ENCODE results near the gene CTPS1.

The CTPS1 gene

GRCh38 chr1:41037116-41037903 lies 57.8 kb downstream of the CTPS1 start:
- TF ChIP-seq TOX (CRISPR knock-in tag; IDR thresholded peaks at IDR 0.05; ENCODE audit: borderline replicate concordance) (no peak), ZFP30 (CRISPR knock-in tag; IDR thresholded peaks at IDR 0.05) (no peak), PPARA (CRISPR knock-in tag; IDR thresholded peaks at IDR 0.05; ENCODE audit: borderline replicate concordance) (no peak), ZNF70 (CRISPR knock-in tag; IDR thresholded peaks at IDR 0.05) (no peak), BACH2 (CRISPR knock-in tag; IDR thresholded peaks at IDR 0.05; ENCODE audit: borderline replicate concordance) (no peak), CSDC2 (CRISPR knock-in tag; IDR thresholded peaks at IDR 0.05) (no peak), SNAI2 (CRISPR knock-in tag; IDR thresholded peaks at IDR 0.05) (no peak), PATZ1 (CRISPR knock-in tag; IDR thresholded peaks at IDR 0.05; ENCODE audit: borderline replicate concordance) (no peak)
- TF ChIP-seq, protein P1, sequence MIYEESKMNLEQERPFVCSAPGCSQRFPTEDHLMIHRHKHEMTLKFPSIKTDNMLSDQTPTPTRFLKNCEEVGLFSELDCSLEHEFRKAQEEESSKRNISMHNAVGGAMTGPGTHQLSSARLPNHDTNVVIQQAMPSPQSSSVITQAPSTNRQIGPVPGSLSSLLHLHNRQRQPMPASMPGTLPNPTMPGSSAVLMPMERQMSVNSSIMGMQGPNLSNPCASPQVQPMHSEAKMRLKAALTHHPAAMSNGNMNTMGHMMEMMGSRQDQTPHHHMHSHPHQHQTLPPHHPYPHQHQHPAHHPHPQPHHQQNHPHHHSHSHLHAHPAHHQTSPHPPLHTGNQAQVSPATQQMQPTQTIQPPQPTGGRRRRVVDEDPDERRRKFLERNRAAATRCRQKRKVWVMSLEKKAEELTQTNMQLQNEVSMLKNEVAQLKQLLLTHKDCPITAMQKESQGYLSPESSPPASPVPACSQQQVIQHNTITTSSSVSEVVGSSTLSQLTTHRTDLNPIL (CRISPR knock-in tag; IDR thresholded peaks at IDR 0.05; ENCODE audit: low read depth) = no peak
- TF ChIP-seq, protein P2, sequence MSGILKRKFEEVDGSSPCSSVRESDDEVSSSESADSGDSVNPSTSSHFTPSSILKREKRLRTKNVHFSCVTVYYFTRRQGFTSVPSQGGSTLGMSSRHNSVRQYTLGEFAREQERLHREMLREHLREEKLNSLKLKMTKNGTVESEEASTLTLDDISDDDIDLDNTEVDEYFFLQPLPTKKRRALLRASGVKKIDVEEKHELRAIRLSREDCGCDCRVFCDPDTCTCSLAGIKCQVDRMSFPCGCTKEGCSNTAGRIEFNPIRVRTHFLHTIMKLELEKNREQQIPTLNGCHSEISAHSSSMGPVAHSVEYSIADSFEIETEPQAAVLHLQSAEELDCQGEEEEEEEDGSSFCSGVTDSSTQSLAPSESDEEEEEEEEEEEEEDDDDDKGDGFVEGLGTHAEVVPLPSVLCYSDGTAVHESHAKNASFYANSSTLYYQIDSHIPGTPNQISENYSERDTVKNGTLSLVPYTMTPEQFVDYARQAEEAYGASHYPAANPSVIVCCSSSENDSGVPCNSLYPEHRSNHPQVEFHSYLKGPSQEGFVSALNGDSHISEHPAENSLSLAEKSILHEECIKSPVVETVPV (CRISPR knock-in tag; IDR thresholded peaks at IDR 0.05) = no peak
- TF ChIP-seq, protein P3, sequence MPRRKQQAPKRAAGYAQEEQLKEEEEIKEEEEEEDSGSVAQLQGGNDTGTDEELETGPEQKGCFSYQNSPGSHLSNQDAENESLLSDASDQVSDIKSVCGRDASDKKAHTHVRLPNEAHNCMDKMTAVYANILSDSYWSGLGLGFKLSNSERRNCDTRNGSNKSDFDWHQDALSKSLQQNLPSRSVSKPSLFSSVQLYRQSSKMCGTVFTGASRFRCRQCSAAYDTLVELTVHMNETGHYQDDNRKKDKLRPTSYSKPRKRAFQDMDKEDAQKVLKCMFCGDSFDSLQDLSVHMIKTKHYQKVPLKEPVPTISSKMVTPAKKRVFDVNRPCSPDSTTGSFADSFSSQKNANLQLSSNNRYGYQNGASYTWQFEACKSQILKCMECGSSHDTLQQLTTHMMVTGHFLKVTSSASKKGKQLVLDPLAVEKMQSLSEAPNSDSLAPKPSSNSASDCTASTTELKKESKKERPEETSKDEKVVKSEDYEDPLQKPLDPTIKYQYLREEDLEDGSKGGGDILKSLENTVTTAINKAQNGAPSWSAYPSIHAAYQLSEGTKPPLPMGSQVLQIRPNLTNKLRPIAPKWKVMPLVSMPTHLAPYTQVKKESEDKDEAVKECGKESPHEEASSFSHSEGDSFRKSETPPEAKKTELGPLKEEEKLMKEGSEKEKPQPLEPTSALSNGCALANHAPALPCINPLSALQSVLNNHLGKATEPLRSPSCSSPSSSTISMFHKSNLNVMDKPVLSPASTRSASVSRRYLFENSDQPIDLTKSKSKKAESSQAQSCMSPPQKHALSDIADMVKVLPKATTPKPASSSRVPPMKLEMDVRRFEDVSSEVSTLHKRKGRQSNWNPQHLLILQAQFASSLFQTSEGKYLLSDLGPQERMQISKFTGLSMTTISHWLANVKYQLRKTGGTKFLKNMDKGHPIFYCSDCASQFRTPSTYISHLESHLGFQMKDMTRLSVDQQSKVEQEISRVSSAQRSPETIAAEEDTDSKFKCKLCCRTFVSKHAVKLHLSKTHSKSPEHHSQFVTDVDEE (CRISPR knock-in tag; IDR thresholded peaks at IDR 0.05) = no peak
- ATAC-seq = no peak

- no peak for ATAC-seq
- TF ChIP-seq PPARA (CRISPR knock-in tag; IDR thresholded peaks at IDR 0.05; ENCODE audit: borderline replicate concordance) = no peak
- no peak for TF ChIP-seq CSDC2 (CRISPR knock-in tag; IDR thresholded peaks at IDR 0.05)
- no peak for TF ChIP-seq PATZ1 (CRISPR knock-in tag; IDR thresholded peaks at IDR 0.05; ENCODE audit: borderline replicate concordance)
- TF ChIP-seq, protein P2 (CRISPR knock-in tag; IDR thresholded peaks at IDR 0.05) = no peak
- no peak for TF ChIP-seq RARB (CRISPR knock-in tag; IDR thresholded peaks at IDR 0.05)
- TF ChIP-seq TCF4 (CRISPR knock-in tag; IDR thresholded peaks at IDR 0.05; ENCODE audit: borderline replicate concordance) = no peak
- TF ChIP-seq, protein P1 (CRISPR knock-in tag; IDR thresholded peaks at IDR 0.05; ENCODE audit: low read depth) = no peak
- TF ChIP-seq ZFP30 (CRISPR knock-in tag; IDR thresholded peaks at IDR 0.05) = no peak
- no peak for TF ChIP-seq ESRRG (CRISPR knock-in tag; IDR thresholded peaks at IDR 0.05)
- TF ChIP-seq ISL1 (CRISPR knock-in tag; IDR thresholded peaks at IDR 0.05) = no peak
- TF ChIP-seq, protein P3 (CRISPR knock-in tag; IDR thresholded peaks at IDR 0.05) = no peak
- no peak for TF ChIP-seq ZNF70 (CRISPR knock-in tag; IDR thresholded peaks at IDR 0.05)
- no peak for TF ChIP-seq TOX (CRISPR knock-in tag; IDR thresholded peaks at IDR 0.05; ENCODE audit: borderline replicate concordance)
- no peak for TF ChIP-seq ZNF565 (CRISPR knock-in tag; conservative IDR thresholded peaks at IDR 0.05; ENCODE audit: low read depth)
These were observed 58.6 kb downstream of the CTPS1 start for GRCh38 chr1:41038110-41038509.

All from SK-N-SH treated with all-trans-retinoic acid at 6 μM for 48 hours (cell line).